NB4 (cell line): Measurements from ENCODE around the gene MACROD2.

Experiments
- CTCF ChIP-seq: IDR thresholded peaks from one replicate; pipeline ENCODE4 v1.5.1; 2012; ENCODE audit warnings: low read depth, low read length
- MAX ChIP-seq: IDR thresholded peaks from 2 replicates; pipeline ENCODE4 v1.6.1; 2011; ENCODE audit warnings: low read depth, low read length
- MYC ChIP-seq: IDR thresholded peaks from 2 replicates; pipeline ENCODE4 v1.6.1; 2011; ENCODE audit warnings: low read depth, low read length

- no peak for TF ChIP-seq CTCF
- no peak for TF ChIP-seq MAX
- TF ChIP-seq MYC = no peak
These were observed 486.5 kb downstream of the MACROD2 start for GRCh38 chr20:14481863-14482262.
